ENCODE results near the gene SAFB. TPM values are rescaled to one million over a fixed set of nuclear protein-coding genes. Genes with fewer than 3 reads are reported as not detected.

SAFB gene
- polyA plus RNA-seq, 3 donors, result 12.2 to 76.6 (median 23.1) TPM

DNA sequence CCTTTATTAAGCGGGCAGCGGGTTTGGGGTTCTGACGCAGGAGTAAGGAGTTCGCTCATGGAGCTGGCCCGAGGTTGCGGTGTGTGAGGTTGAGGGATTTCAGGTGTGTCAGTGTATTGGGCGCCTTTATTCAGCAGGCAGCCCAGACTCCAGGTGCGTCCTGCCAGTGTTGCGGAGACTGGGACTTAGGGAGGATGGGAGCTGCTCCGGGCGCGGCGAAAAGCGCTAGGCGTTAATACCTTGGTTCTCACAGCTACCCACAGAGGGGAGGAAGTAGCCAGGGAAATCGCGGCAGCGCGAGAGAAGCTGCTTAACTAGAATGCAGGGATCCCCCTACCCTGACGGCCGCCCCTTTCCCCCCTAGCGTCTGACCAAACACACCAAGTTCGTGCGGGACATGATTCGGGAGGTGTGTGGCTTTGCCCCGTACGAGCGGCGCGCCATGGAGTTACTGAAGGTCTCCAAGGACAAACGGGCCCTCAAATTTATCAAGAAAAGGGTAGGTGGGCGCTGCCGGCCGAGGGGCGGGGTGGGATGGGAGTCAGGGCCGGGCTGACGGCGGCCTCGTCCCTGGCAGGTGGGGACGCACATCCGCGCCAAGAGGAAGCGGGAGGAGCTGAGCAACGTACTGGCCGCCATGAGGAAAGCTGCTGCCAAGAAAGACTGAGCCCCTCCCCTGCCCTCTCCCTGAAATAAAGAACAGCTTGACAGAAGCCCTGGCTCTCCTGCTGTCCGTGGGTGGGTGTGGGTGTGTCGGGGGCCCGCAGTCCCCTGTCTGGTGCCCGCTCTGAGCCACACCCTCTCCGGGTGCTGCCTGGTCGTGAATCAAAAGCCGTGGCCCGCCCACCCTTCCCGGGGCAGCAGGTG lies 68.3 kb downstream of the SAFB start:
- H3K36me3 ChIP-seq (replicated peaks in 1 of 2; ENCODE audit: control insufficient read depth in 1 of 2, insufficient read depth in 2 of 2, low read length in 2 of 2), result peaks cover 43 to 45% of the 10 kb centered on the region in 2 donors
- no peaks in the 10 kb centered on the region for H3K9me3 ChIP-seq (replicated peaks in 1 of 2; ENCODE audit: control insufficient read depth in 1 of 2, insufficient read depth in 1 of 2, low read length in 2 of 2)
- H4K20me1 ChIP-seq (ENCODE audit: insufficient read depth, low read length), result peaks cover 60% of the 10 kb centered on the region
- H3K27ac ChIP-seq (ENCODE audit: low read depth in 1 of 2, low read length in 2 of 2), result peak overlapping the region; percentile 88 to 92
- Mint-ChIP-seq H3K9me3 (peaks cover 0 to 8% (median 0%) of the 10 kb centered on the region in 7 donors), H3K36me3 (peaks cover 27 to 41% of the 10 kb centered on the region in 2 donors), H3K4me3 (peak overlapping the region; percentile 93 to 95), H3K27ac (peak overlapping the region; percentile 87 to 95 (median 94)), H3K27me3 (ENCODE audit: low read depth in 3 of 3) (peaks cover 0 to 4% (median 0%) of the 10 kb centered on the region in 3 donors), H3K4me1 (peaks cover 28% of the 10 kb centered on the region)
- intact Hi-C loops (cut with micrococcal nuclease), result loop anchor here (2.0 kb wide), 3 partner anchors 28 to 100 kb away; partner anchors contain the start of genes CATSPERD (in 1 of the 2), DUS3L (in 1 of the 2) and LONP1 (in 1 of the 2)
- peaks cover 23 to 36% of the 10 kb centered on the region in 2 donors for H3K4me1 ChIP-seq (ENCODE audit: control insufficient read depth in 1 of 2, insufficient read depth in 2 of 2, low read length in 2 of 2)
- peak overlapping the region; percentile 91 for H2AFZ ChIP-seq (ENCODE audit: insufficient read depth, low read depth, low read length, poor library complexity, severe bottlenecking)
- H3K4me2 ChIP-seq (replicated peaks; ENCODE audit: extremely low read depth, low read length, poor library complexity, severe bottlenecking), result peak overlapping the region; percentile 71
- H3K27me3 ChIP-seq (ENCODE audit: control insufficient read depth in 2 of 2, insufficient read depth in 2 of 2, low read length in 2 of 2), result no peaks in the 10 kb centered on the region
- DNase-seq, result peak in 2 of 3 donors; percentile 31 to 47
- WGBS (ENCODE audit: insufficient coverage), result 6% methylated on average over 33 of the region's 54 CpGs
- H3K9ac ChIP-seq (ENCODE audit: insufficient read depth, low read length, poor library complexity, severe bottlenecking), result peak overlapping the region; percentile 92
- H3K4me3 ChIP-seq (replicated peaks in 1 of 3; ENCODE audit: low read depth in 2 of 3, low read length in 3 of 3), result peak overlapping the region; percentile 56 to 99 (median 95)
- TF ChIP-seq CTCF (IDR thresholded peaks at IDR 0.05), result no peak
- peaks cover 55% of the 10 kb centered on the region for H3K79me2 ChIP-seq (ENCODE audit: insufficient read depth, low read length)

Data from CD14-positive monocyte (primary cell).